GM18520 (cell line): Measurements from ENCODE around the gene SUMF2.
"Not testable (repeated sequence)": the region's sequence is repeated elsewhere in the genome, so short reads cannot be mapped to it uniquely, and the experiment has no call there.

ENCODE experiments used
- ATAC-seq: cut with Tn5 transposase; IDR thresholded peaks from one replicate; pipeline ENCODE4 v1.9.1; 2021; ENCODE audit not compliant: unreplicated experiment

Gene SUMF2

GRCh38 chr7:56063882-56064625 is at the start of gene SUMF2:
Gene SUMF2, plus strand, starts transcription at chr7:56064286. Its CDS starts 26 bp downstream, at chr7:56064312.
- peak; percentile 89 for ATAC-seq

GRCh38 chr7:56017015-56017414 is 47.1 kb upstream of the SUMF2 start:
- not testable (repeated sequence) for ATAC-seq

GRCh38 chr7:56019501-56019900 is 44.6 kb upstream of the SUMF2 start:
- no peak for ATAC-seq

GRCh38 chr7:56023500-56023899 is 40.6 kb upstream of the SUMF2 start:
- ATAC-seq = no peak

- ATAC-seq = no peak
Measured at GRCh38 chr7:56026538-56026937, 37.5 kb upstream of the SUMF2 start.

GRCh38 chr7:56028942-56029630 is 35.0 kb upstream of the SUMF2 start:
- ATAC-seq = no peak

- ATAC-seq = no peak
Measured at GRCh38 chr7:56030340-56030739, 33.7 kb upstream of the SUMF2 start.

GRCh38 chr7:56031556-56031955 is 32.5 kb upstream of the SUMF2 start:
- not testable (repeated sequence) for ATAC-seq

- not testable (repeated sequence) for ATAC-seq
Measured at GRCh38 chr7:56032578-56032977, 31.5 kb upstream of the SUMF2 start.

GRCh38 chr7:56033671-56034432 is 30.2 kb upstream of the SUMF2 start:
- ATAC-seq = peak; percentile 93

GRCh38 chr7:56040730-56041129 is 23.4 kb upstream of the SUMF2 start:
- no peak for ATAC-seq

GRCh38 chr7:56045758-56046157 is 18.3 kb upstream of the SUMF2 start:
- ATAC-seq = not testable (repeated sequence)

GRCh38 chr7:56046721-56047445 is 17.2 kb upstream of the SUMF2 start:
- ATAC-seq = no peak

GRCh38 chr7:56047446-56048116 is 16.5 kb upstream of the SUMF2 start:
- not testable (repeated sequence) for ATAC-seq

- no peak for ATAC-seq
Measured at GRCh38 chr7:56048245-56048644, 15.8 kb upstream of the SUMF2 start.

- ATAC-seq = not testable (repeated sequence)
Measured at GRCh38 chr7:56048763-56049162, 15.3 kb upstream of the SUMF2 start.

- ATAC-seq = no peak
Measured at GRCh38 chr7:56051053-56051338, 13.1 kb upstream of the SUMF2 start.

- ATAC-seq = peak; percentile 92
Measured at GRCh38 chr7:56051339-56052191, 12.5 kb upstream of the SUMF2 start, which contains the start of the genes CCT6A and PSPH. Gene CCT6A, plus strand, starts transcription at chr7:56051765. Its CDS starts 84 bp downstream, at chr7:56051849. Gene PSPH, minus strand, starts transcription at chr7:56051444. Its CDS starts 30,232 bp downstream, at chr7:56021212.

GRCh38 chr7:56053379-56053778 is 10.7 kb upstream of the SUMF2 start:
- ATAC-seq = no peak
